ENCODE data around the gene NUDT2. TPM values are rescaled to one million over a fixed set of nuclear protein-coding genes. Genes with fewer than 3 reads are reported as not detected.

Gene NUDT2
- 10 to 100 TPM in 4 of 6 experiments, 1 to 10 TPM in 2; 4.9 to 13.7 (median 11.2) TPM for total RNA-seq
- long read RNA-seq, partial matches to known transcripts: 1 of 2 reads
- long read RNA-seq, other reads (novel, unspliced or antisense): 0 of 2 reads

- Histone ChIP-seq H3K27ac (peak within 1 kb of the TSS; percentile 85 to 96 (median 91)), H3K36me3 (no peaks in the 10 kb centered on the region), H3K27me3 (no peaks in the 10 kb centered on the region), H3K4me1 (peaks cover 0 to 26% (median 4%) of the 10 kb centered on the region in 4 donors), H3K9me3 (no peaks in the 10 kb centered on the region), H3K4me3 (peak within 1 kb of the TSS; percentile 72 to 86 (median 84))
- intact Hi-C loops (cut with DNase I): no loop called here
- 0% methylated on average over 22 of the region's 64 CpGs for WGBS (ENCODE audit: insufficient coverage, low coverage, low lambda C conversion rate, missing lambda C conversion rate)
- peak; percentile 83 for TF ChIP-seq POLR2A (IDR thresholded peaks at IDR 0.05)
- no peak for TF ChIP-seq CTCF (IDR thresholded peaks at IDR 0.05)
- ATAC-seq (peak; percentile 93 to 96 (median 94)), DNase-seq (peak; percentile 96 to 98 (median 97))
Observed at GRCh38 chr9:34328987-34329832, at the start of gene NUDT2, which contains the start of gene KIF24. TSS of gene NUDT2 (plus strand) at chr9:34329569. CDS start at chr9:34339040, 9,471 bp downstream. TSS of gene KIF24 (minus strand) at chr9:34329268. CDS start at chr9:34311346, 17,922 bp downstream.

- TF ChIP-seq POLR2A (IDR thresholded peaks at IDR 0.05) (no peak), CTCF (IDR thresholded peaks at IDR 0.05) (no peak)
- ATAC-seq (no peak), DNase-seq (no peak)
- intact Hi-C loops (cut with DNase I): no loop called here
- H3K4me3 ChIP-seq: no peak overlapping the region
- H3K27me3 ChIP-seq: no peaks in the 10 kb centered on the region
- 85% methylated on average over 1 of the region's 1 CpG for WGBS (ENCODE audit: insufficient coverage, low coverage, low lambda C conversion rate, missing lambda C conversion rate)
- no peaks in the 10 kb centered on the region for H3K4me1 ChIP-seq
- no peaks in the 10 kb centered on the region for H3K9me3 ChIP-seq
- no peaks in the 10 kb centered on the region for H3K36me3 ChIP-seq
- H3K27ac ChIP-seq: no peak overlapping the region
Observed at GRCh38 chr9:34282096-34282495, 47.3 kb upstream of the NUDT2 start.

GRCh38 chr9:34289159-34289558 lies 40.2 kb upstream of the NUDT2 start:
- Histone ChIP-seq H3K4me1 (no peaks in the 10 kb centered on the region), H3K36me3 (no peaks in the 10 kb centered on the region), H3K27ac (no peak overlapping the region), H3K27me3 (no peaks in the 10 kb centered on the region), H3K4me3 (no peak overlapping the region), H3K9me3 (no peaks in the 10 kb centered on the region)
- no peak for TF ChIP-seq CTCF (IDR thresholded peaks at IDR 0.05)
- TF ChIP-seq POLR2A (IDR thresholded peaks at IDR 0.05): no peak
- no peak for ATAC-seq
- DNase-seq: no peak
- intact Hi-C loops (cut with DNase I): no loop called here
- WGBS (ENCODE audit: insufficient coverage, low coverage, low lambda C conversion rate, missing lambda C conversion rate): 100% methylated on average over 1 of the region's 2 CpGs

- H3K27ac ChIP-seq: no peak overlapping the region
- peak; percentile 23 to 53 (median 50) for ATAC-seq
Observed at GRCh38 chr9:34291023-34291422, 38.3 kb upstream of the NUDT2 start.

More at GRCh38 chr9:34291023-34291422, 38.3 kb upstream of the NUDT2 start:
- H3K27me3 ChIP-seq: no peaks in the 10 kb centered on the region
- intact Hi-C loops (cut with DNase I): no loop called here
- 78% methylated on average over 2 of the region's 2 CpGs for WGBS (ENCODE audit: insufficient coverage, low coverage, low lambda C conversion rate, missing lambda C conversion rate)
- no peaks in the 10 kb centered on the region for H3K9me3 ChIP-seq
- no peaks in the 10 kb centered on the region for H3K4me1 ChIP-seq
- TF ChIP-seq POLR2A (IDR thresholded peaks at IDR 0.05) (no peak), CTCF (IDR thresholded peaks at IDR 0.05) (no peak)
- DNase-seq: no peak
- no peaks in the 10 kb centered on the region for H3K36me3 ChIP-seq
- H3K4me3 ChIP-seq: no peak overlapping the region
